ENCODE data around the gene SLC9C1. TPM values are rescaled to one million over a fixed set of nuclear protein-coding genes. Genes with fewer than 3 reads are reported as not detected.

The SLC9C1 gene
- under 1 TPM; 0.45 to 0.72 (median 0.60) TPM for polyA plus RNA-seq (ENCODE audit: insufficient read length in 4 of 4)

- peak; percentile 62 to 71 (median 68) for DNase-seq (ENCODE audit: low read depth in 4 of 4, low spot score in 3 of 4)
Measured at GRCh38 chr3:112293368-112294321, at the start of gene SLC9C1. Gene SLC9C1 (minus strand): TSS chr3:112294216. CDS start chr3:112286791, 7,425 bp downstream.

- no peak for DNase-seq (ENCODE audit: low read depth in 4 of 4, low spot score in 3 of 4)
Measured at GRCh38 chr3:112341386-112341785, 47.4 kb upstream of the SLC9C1 start.

- no peak for DNase-seq (ENCODE audit: low read depth in 4 of 4, low spot score in 3 of 4)
Measured at GRCh38 chr3:112339609-112340008, 45.6 kb upstream of the SLC9C1 start.

- no peak for DNase-seq (ENCODE audit: low read depth in 4 of 4, low spot score in 3 of 4)
Measured at GRCh38 chr3:112339134-112339533, 45.1 kb upstream of the SLC9C1 start.

GRCh38 chr3:112338727-112339056 is 44.7 kb upstream of the SLC9C1 start:
- DNase-seq (ENCODE audit: low read depth in 4 of 4, low spot score in 3 of 4), result no peak

GRCh38 chr3:112338021-112338726 is 44.2 kb upstream of the SLC9C1 start:
- no peak for DNase-seq (ENCODE audit: low read depth in 4 of 4, low spot score in 3 of 4)

GRCh38 chr3:112335434-112335781 is 41.4 kb upstream of the SLC9C1 start:
- DNase-seq (ENCODE audit: low read depth in 4 of 4, low spot score in 3 of 4), result no peak

GRCh38 chr3:112334691-112335433 is 40.8 kb upstream of the SLC9C1 start:
- no peak for DNase-seq (ENCODE audit: low read depth in 4 of 4, low spot score in 3 of 4)

- DNase-seq (ENCODE audit: low read depth in 4 of 4, low spot score in 3 of 4), result peak; percentile 48 to 57 (median 56)
Measured at GRCh38 chr3:112333381-112334317, 39.6 kb upstream of the SLC9C1 start.

- peak in 3 of 4 donors; percentile 42 to 52 (median 45) for DNase-seq (ENCODE audit: low read depth in 4 of 4, low spot score in 3 of 4)
Measured at GRCh38 chr3:112333002-112333380, 39.0 kb upstream of the SLC9C1 start, which contains the start of gene CD200. Gene CD200 (plus strand): TSS chr3:112333156. CDS start chr3:112333213, 57 bp downstream.

- no peak for DNase-seq (ENCODE audit: low read depth in 4 of 4, low spot score in 3 of 4)
Measured at GRCh38 chr3:112331851-112332250, 37.8 kb upstream of the SLC9C1 start.

GRCh38 chr3:112327371-112327951 is 33.4 kb upstream of the SLC9C1 start:
- DNase-seq (ENCODE audit: low read depth in 4 of 4, low spot score in 3 of 4), result no peak

GRCh38 chr3:112321867-112322652 is 28.0 kb upstream of the SLC9C1 start:
- no peak for DNase-seq (ENCODE audit: low read depth in 4 of 4, low spot score in 3 of 4)

- DNase-seq (ENCODE audit: low read depth in 4 of 4, low spot score in 3 of 4), result no peak
Measured at GRCh38 chr3:112320691-112321090, 26.7 kb upstream of the SLC9C1 start.

- DNase-seq (ENCODE audit: low read depth in 4 of 4, low spot score in 3 of 4), result no peak
Measured at GRCh38 chr3:112319516-112320276, 25.7 kb upstream of the SLC9C1 start.

- no peak for DNase-seq (ENCODE audit: low read depth in 4 of 4, low spot score in 3 of 4)
Measured at GRCh38 chr3:112315791-112316190, 21.8 kb upstream of the SLC9C1 start.

GRCh38 chr3:112314649-112315048 is 20.6 kb upstream of the SLC9C1 start:
- no peak for DNase-seq (ENCODE audit: low read depth in 4 of 4, low spot score in 3 of 4)

All from left renal pelvis (tissue), 4 donors.